NCI-H1048 (cell line): ENCODE measurements around the gene C4BPB.
A peak's percentile ranks its signal among the peaks of the same experiment; 100 is the strongest.

Experiments used
- DNase-seq: peaks from one replicate; lab custom pipeline; 2025; lab: John Stamatoyannopoulos, UW

The C4BPB gene

GRCh38 chr1:207084701-207085180, 3.9 kb upstream of the C4BPB start:
- peak; percentile 64 for DNase-seq

GRCh38 chr1:207085887-207086286, 2.8 kb upstream of the C4BPB start:
- no peak for DNase-seq

GRCh38 chr1:207088161-207088560, 499 bp upstream of the C4BPB start:
- DNase-seq: no peak

- no peak for DNase-seq
Observed at GRCh38 chr1:207089627-207090355, 1.1 kb downstream of the C4BPB start.

GRCh38 chr1:207091200-207091908, 2.7 kb downstream of the C4BPB start:
- no peak for DNase-seq

GRCh38 chr1:207093944-207094343, 5.3 kb downstream of the C4BPB start:
- DNase-seq: no peak

- no peak for DNase-seq
Observed at GRCh38 chr1:207097871-207098324, 9.2 kb downstream of the C4BPB start.

GRCh38 chr1:207101720-207102119, 13.1 kb downstream of the C4BPB start:
- no peak for DNase-seq

GRCh38 chr1:207102146-207102545, 13.5 kb downstream of the C4BPB start:
- DNase-seq: no peak

- no peak for DNase-seq
Observed at GRCh38 chr1:207102659-207103058, 14.0 kb downstream of the C4BPB start.

- no peak for DNase-seq
Observed at GRCh38 chr1:207103892-207104373, 15.3 kb downstream of the C4BPB start, which contains the start of gene C4BPA. C4BPA (plus strand) TSS chr1:207104233; CDS start chr1:207113026, 8,793 bp downstream.

GRCh38 chr1:207109004-207109403, 20.3 kb downstream of the C4BPB start:
- DNase-seq: no peak

- DNase-seq: no peak
Observed at GRCh38 chr1:207112616-207113296, 24.1 kb downstream of the C4BPB start.

- DNase-seq: no peak
Observed at GRCh38 chr1:207115269-207115668, 26.6 kb downstream of the C4BPB start.

GRCh38 chr1:207124389-207124788, 35.7 kb downstream of the C4BPB start:
- DNase-seq: no peak

GRCh38 chr1:207128336-207128921, 39.8 kb downstream of the C4BPB start:
- no peak for DNase-seq

GRCh38 chr1:207129053-207129452, 40.4 kb downstream of the C4BPB start:
- DNase-seq: no peak

GRCh38 chr1:207130252-207131036, 41.8 kb downstream of the C4BPB start:
- DNase-seq: no peak

GRCh38 chr1:207131163-207131562, 42.5 kb downstream of the C4BPB start:
- no peak for DNase-seq

GRCh38 chr1:207134581-207134980, 45.9 kb downstream of the C4BPB start:
- no peak for DNase-seq

- DNase-seq: no peak
Observed at GRCh38 chr1:207139616-207140015, 51.0 kb downstream of the C4BPB start.
